Parathyroid adenoma (tissue), 2 donors: ENCODE measurements around the gene ZNF440.

Experiments used
- H2AFZ ChIP-seq: fragments of 300-600 bp; sonication (generic); one replicate; pipeline ENCODE4 v1.7.0; 2017; ENCODE audit warnings: antibody characterized with exemption, mild to moderate bottlenecking
- H3K27ac ChIP-seq: fragments of 300-600 bp; sonication (generic); one replicate; pipeline ENCODE4 v1.7.0; 2017
- H3K27me3 ChIP-seq: fragments of 300-600 bp; sonication (generic); one replicate; pipeline ENCODE4 v1.7.0; 2017; ENCODE audit warnings: low read length; ENCODE audit not compliant: control insufficient read depth, insufficient read depth
- H3K36me3 ChIP-seq: fragments of 300-600 bp; sonication (generic); one replicate; pipeline ENCODE4 v1.7.0; 2017; ENCODE audit warnings: low read length; ENCODE audit not compliant: control insufficient read depth, insufficient read depth
- H3K4me1 ChIP-seq: fragments of 300-600 bp; sonication (generic); one replicate; pipeline ENCODE4 v1.7.0; 2017; ENCODE audit warnings: control low read depth
- H3K4me2 ChIP-seq: fragments of 300-600 bp; sonication (generic); one replicate; pipeline ENCODE4 v1.7.0; 2017; ENCODE audit warnings: low read length
- H3K4me3 ChIP-seq: fragments of 300-600 bp; sonication (generic); one replicate; pipeline ENCODE4 v1.7.0; 2017; ENCODE audit warnings: low read depth, low read length
- H3K79me2 ChIP-seq: fragments of 300-600 bp; sonication (generic); one replicate; pipeline ENCODE4 v1.7.0; 2017; ENCODE audit warnings: control low read depth
- H3K9ac ChIP-seq: fragments of 300-600 bp; sonication (generic); one replicate; pipeline ENCODE4 v1.7.0; 2017; ENCODE audit warnings: mild to moderate bottlenecking
- H3K9me3 ChIP-seq: fragments of 300-600 bp; sonication (generic); one replicate; pipeline ENCODE4 v1.7.0; 2017; ENCODE audit warnings: low read length; ENCODE audit not compliant: control insufficient read depth
- TF ChIP-seq, protein P1 (sequence below): fragments of 300-600 bp; sonication (generic); IDR thresholded peaks from one replicate; pipeline ENCODE4 v1.7.0; 2017; ENCODE audit warnings: antibody characterized with exemption, mild to moderate bottlenecking
- donor health status: primary hyperparathyroidism.

ZNF440 gene

DNA sequence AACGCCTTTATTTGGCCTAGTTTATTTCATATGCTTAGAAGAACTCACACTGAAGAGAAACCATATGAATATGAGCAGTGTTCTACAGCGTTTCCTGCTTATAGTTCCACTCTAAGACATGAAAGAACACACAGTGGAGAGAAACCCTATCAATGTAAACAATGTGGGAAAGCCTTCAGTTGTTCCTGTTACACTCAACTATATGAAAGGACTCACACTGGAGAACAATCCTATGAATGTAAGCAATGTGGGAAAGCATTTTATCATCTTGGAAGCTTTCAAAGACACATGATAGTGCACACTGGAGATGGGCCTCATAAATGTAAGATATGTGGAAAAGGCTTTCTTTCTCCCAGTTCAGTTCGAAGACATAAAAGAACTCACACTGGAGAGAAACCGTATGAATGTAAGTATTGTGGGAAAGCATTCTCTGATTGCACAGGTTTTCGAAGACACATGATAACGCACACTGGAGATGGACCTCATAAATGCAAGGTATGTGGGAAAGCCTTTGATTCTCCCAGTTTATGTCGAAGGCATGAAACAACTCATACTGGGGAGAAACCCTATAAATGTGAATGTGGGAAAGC lies 33.5 kb upstream of the ZNF440 start:
- H3K4me1 ChIP-seq = no peaks in the 10 kb centered on the region
- no peak overlapping the region for H3K9ac ChIP-seq
- no peak overlapping the region for H3K4me3 ChIP-seq

GRCh38 chr19:11781295-11782057 lies 32.6 kb upstream of the ZNF440 start:
- H3K27ac ChIP-seq = no peak overlapping the region
- H3K4me1 ChIP-seq = no peaks in the 10 kb centered on the region
- TF ChIP-seq, protein P1, sequence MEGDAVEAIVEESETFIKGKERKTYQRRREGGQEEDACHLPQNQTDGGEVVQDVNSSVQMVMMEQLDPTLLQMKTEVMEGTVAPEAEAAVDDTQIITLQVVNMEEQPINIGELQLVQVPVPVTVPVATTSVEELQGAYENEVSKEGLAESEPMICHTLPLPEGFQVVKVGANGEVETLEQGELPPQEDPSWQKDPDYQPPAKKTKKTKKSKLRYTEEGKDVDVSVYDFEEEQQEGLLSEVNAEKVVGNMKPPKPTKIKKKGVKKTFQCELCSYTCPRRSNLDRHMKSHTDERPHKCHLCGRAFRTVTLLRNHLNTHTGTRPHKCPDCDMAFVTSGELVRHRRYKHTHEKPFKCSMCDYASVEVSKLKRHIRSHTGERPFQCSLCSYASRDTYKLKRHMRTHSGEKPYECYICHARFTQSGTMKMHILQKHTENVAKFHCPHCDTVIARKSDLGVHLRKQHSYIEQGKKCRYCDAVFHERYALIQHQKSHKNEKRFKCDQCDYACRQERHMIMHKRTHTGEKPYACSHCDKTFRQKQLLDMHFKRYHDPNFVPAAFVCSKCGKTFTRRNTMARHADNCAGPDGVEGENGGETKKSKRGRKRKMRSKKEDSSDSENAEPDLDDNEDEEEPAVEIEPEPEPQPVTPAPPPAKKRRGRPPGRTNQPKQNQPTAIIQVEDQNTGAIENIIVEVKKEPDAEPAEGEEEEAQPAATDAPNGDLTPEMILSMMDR = no peak
- no peak overlapping the region for H2AFZ ChIP-seq
- peaks cover 26% of the 10 kb centered on the region for H3K9me3 ChIP-seq
- H3K4me2 ChIP-seq = no peak overlapping the region
- H3K36me3 ChIP-seq = peaks cover 17% of the 10 kb centered on the region
- H3K79me2 ChIP-seq = peaks cover 8% of the 10 kb centered on the region
- no peaks in the 10 kb centered on the region for H3K27me3 ChIP-seq
- H3K9ac ChIP-seq = no peak overlapping the region
- no peak overlapping the region for H3K4me3 ChIP-seq

More for the DNA sequence above, 33.5 kb upstream of the ZNF440 start:
- TF ChIP-seq, protein P1 = no peak
- Histone ChIP-seq H3K9me3 (peaks cover 26% of the 10 kb centered on the region), H3K36me3 (peaks cover 17% of the 10 kb centered on the region), H3K79me2 (peaks cover 8% of the 10 kb centered on the region), H2AFZ (no peak overlapping the region), H3K27me3 (no peaks in the 10 kb centered on the region), H3K27ac (no peak overlapping the region), H3K4me2 (no peak overlapping the region)

DNA sequence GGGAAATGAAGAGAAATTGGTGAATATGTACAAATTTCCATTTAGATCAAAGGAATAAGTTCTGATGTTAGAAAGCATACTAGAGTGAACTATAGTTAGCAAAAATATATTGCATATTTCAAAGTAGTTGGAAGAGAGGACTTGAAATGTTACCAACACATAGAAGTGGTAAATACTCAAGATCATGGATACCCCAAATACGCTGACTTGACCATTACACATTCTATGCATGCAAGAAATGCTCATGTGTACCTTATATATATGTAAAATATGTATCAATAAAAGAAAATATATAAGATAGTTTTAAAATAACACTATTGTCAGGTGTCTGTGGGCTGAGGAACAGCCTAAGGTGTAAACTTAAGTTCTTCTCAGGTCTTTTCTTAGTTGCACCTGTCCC lies 30.3 kb upstream of the ZNF440 start:
- Histone ChIP-seq H3K4me3 (no peak overlapping the region), H3K27ac (no peak overlapping the region), H3K4me2 (no peak overlapping the region), H3K27me3 (no peaks in the 10 kb centered on the region), H3K9ac (no peak overlapping the region), H3K79me2 (no peaks in the 10 kb centered on the region), H3K9me3 (peaks cover 26% of the 10 kb centered on the region), H3K4me1 (no peaks in the 10 kb centered on the region), H2AFZ (no peak overlapping the region), H3K36me3 (peaks cover 17% of the 10 kb centered on the region)
- TF ChIP-seq, protein P1 = no peak

DNA sequence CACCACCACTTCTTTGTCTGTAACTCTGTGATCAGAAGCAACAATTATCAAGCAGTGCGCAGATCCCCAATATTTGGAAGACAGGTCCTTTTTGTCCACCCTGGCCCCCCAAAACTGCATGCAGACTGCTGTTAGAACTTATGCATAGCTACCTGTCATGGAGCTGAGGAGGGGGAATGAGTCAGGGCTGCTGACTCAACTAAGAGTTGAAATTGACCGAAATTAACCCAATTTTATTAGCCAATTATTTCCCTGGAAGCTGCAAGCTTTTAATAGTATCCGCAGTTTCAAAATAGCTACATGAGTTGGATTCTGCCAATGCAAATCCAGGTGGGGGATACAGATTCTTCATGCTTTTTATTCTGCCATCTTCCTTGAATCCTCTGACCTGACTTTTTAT lies 29.7 kb upstream of the ZNF440 start:
- H3K79me2 ChIP-seq = no peaks in the 10 kb centered on the region
- no peaks in the 10 kb centered on the region for H3K27me3 ChIP-seq
- H3K9me3 ChIP-seq = peaks cover 26% of the 10 kb centered on the region
- no peaks in the 10 kb centered on the region for H3K4me1 ChIP-seq
- no peak overlapping the region for H3K4me2 ChIP-seq
- TF ChIP-seq, protein P1 = no peak
- H3K36me3 ChIP-seq = peaks cover 17% of the 10 kb centered on the region
- no peak overlapping the region for H3K4me3 ChIP-seq
- no peak overlapping the region for H2AFZ ChIP-seq
- H3K27ac ChIP-seq = no peak overlapping the region
- H3K9ac ChIP-seq = no peak overlapping the region
